HepG2 (cell line): ENCODE results near the gene CLEC18C. TPM values are rescaled to one million over a fixed set of nuclear protein-coding genes. Genes with fewer than 3 reads are reported as not detected.
A peak's percentile ranks its signal among the peaks of the same experiment; 100 is the strongest.

Experiments used
- ATF2 ChIP-seq: sonication (generic); formaldehyde crosslinking; IDR thresholded peaks from 2 replicates; pipeline ENCODE4 v1.4.0; 2020; ENCODE audit warnings: missing genetic modification reagents
- ETV5 ChIP-seq: IDR thresholded peaks from 2 replicates; pipeline ENCODE4 v1.6.1; 2018; ENCODE audit warnings: missing biosample characterization, missing genetic modification reagents, inconsistent platforms, borderline replicate concordance
- HDAC1 ChIP-seq: sonication (generic); formaldehyde crosslinking; IDR thresholded peaks from 2 replicates; pipeline ENCODE4 v1.5.1; 2020; ENCODE audit warnings: mild to moderate bottlenecking, missing genetic modification reagents
- HMGA1 ChIP-seq: sonication (generic); formaldehyde crosslinking; conservative IDR thresholded peaks from 2 replicates; pipeline ENCODE4 v1.4.0; 2020; ENCODE audit warnings: missing genetic modification reagents
- KMT2A ChIP-seq: sonication (generic); formaldehyde crosslinking; IDR thresholded peaks from 2 replicates; pipeline ENCODE4 v1.4.0; 2020; ENCODE audit warnings: missing genetic modification reagents
- ONECUT2 ChIP-seq: sonication (generic); formaldehyde crosslinking; IDR thresholded peaks from 2 replicates; pipeline ENCODE4 v1.4.0; 2020; ENCODE audit warnings: missing genetic modification reagents
- PAX8 ChIP-seq: sonication (generic); formaldehyde crosslinking; IDR thresholded peaks from 2 replicates; pipeline ENCODE4 v1.8.0; 2022; ENCODE audit warnings: mild to moderate bottlenecking, missing genetic modification reagents, borderline replicate concordance
- PHF21A ChIP-seq: sonication (generic); formaldehyde crosslinking; IDR thresholded peaks from 2 replicates; pipeline ENCODE4 v1.5.0; 2020; ENCODE audit warnings: mild to moderate bottlenecking, missing genetic modification reagents
- PLRG1 ChIP-seq: fragments of 450-650 bp; conservative IDR thresholded peaks from 2 replicates; pipeline ENCODE4 v1.6.1; 2016
- PRDM10 ChIP-seq: sonication (generic); formaldehyde crosslinking; IDR thresholded peaks from 2 replicates; pipeline ENCODE4 v1.4.0; 2020; ENCODE audit warnings: low read depth, missing genetic modification reagents
- RARA ChIP-seq: IDR thresholded peaks from 2 replicates; pipeline ENCODE4 v1.6.1; 2016; ENCODE audit warnings: missing genetic modification reagents, missing compliant biosample characterization
- SCMH1 ChIP-seq: sonication (generic); formaldehyde crosslinking; IDR thresholded peaks from 2 replicates; pipeline ENCODE4 v1.9.0; 2021; ENCODE audit warnings: missing genetic modification reagents, mild to moderate bottlenecking, borderline replicate concordance
- TSC22D2 ChIP-seq: sonication (generic); formaldehyde crosslinking; IDR thresholded peaks from 2 replicates; pipeline ENCODE4 v1.5.1; 2020; ENCODE audit warnings: missing genetic modification reagents, mild to moderate bottlenecking, borderline replicate concordance
- YY1 ChIP-seq: IDR thresholded peaks from 2 replicates; pipeline ENCODE4 v1.6.1; 2011; ENCODE audit warnings: low read length, low read depth, moderate library complexity, mild to moderate bottlenecking; ENCODE audit not compliant: insufficient read depth, insufficient replicate concordance
- ZBTB2 ChIP-seq: sonication (generic); formaldehyde crosslinking; IDR thresholded peaks from 2 replicates; pipeline ENCODE4 v1.8.0; 2022; ENCODE audit warnings: low read depth, missing genetic modification reagents
- ZC3H13 ChIP-seq: sonication (generic); formaldehyde crosslinking; IDR thresholded peaks from 2 replicates; pipeline ENCODE4 v1.8.1; 2023; ENCODE audit warnings: mild to moderate bottlenecking, missing genetic modification reagents, moderate library complexity
- ZNF3 ChIP-seq: IDR thresholded peaks from 2 replicates; pipeline ENCODE4 v1.7.0; 2017; ENCODE audit warnings: inconsistent platforms
- ZNF563 ChIP-seq: sonication (generic); formaldehyde crosslinking; IDR thresholded peaks from 2 replicates; pipeline ENCODE4 v1.8.0; 2022; ENCODE audit warnings: mild to moderate bottlenecking, moderate library complexity, missing genetic modification reagents
- ZNF747 ChIP-seq: sonication (generic); formaldehyde crosslinking; IDR thresholded peaks from 2 replicates; pipeline ENCODE4 v1.8.1; 2023; ENCODE audit warnings: missing genetic modification reagents, mild to moderate bottlenecking, borderline replicate concordance
- polyA plus RNA-seq, 8 experiments: library from polyadenylated mRNA; depleted of rRNA in 3 of 8; stranded (reverse) in 7 of 8; unstranded in 1 of 8; fragments of >200 nt; fragmentation: Illumina TruSeq in 4 of 8; extraction: Trizol in 4 of 8; gene quantifications; 2 replicates each; pipeline versions ENCODE4 v1.2.1 to v1.2.3, GENCODE V29; 2011 to 2016; ENCODE audit warnings: low read depth in 4 of 8, missing spikeins in 1 of 8, mixed read lengths in 1 of 8; ENCODE audit not compliant: insufficient read depth in 1 of 8
- total RNA-seq, 5 experiments: library from RNA; depleted of rRNA; stranded (reverse); fragments of >200 nt; fragmentation: Illumina TruSeq; extraction: Trizol; gene quantifications; 2 replicates each; pipeline ENCODE4 v1.2.3, GENCODE V29; 2016; ENCODE audit warnings: low read depth in 1 of 5

Gene CLEC18C
- total and polyA plus RNA-seq, 2 of the 13 experiments (the other 11 are each of a cell fraction or from before 2014, with no cell fraction given) = 0.15 to 0.29 TPM

GRCh38 chr16:70152578-70153302 lies 20.8 kb upstream of the CLEC18C start (continued):
- TF ChIP-seq ATF2 (CRISPR knock-in tag) = peak; percentile 54; the same call in 1 of the 2 replicates
- TF ChIP-seq KMT2A (CRISPR knock-in tag) = 0 out of 2 replicates have a peak, but pooled peaks have one; percentile 48
- TF ChIP-seq YY1 = no peak
- no peak; the same call in 1 of the 2 replicates for TF ChIP-seq TSC22D2 (CRISPR knock-in tag)
- TF ChIP-seq ZC3H13 (CRISPR knock-in tag) = no peak
- TF ChIP-seq HMGA1 = no peak
- TF ChIP-seq ZNF563 (CRISPR knock-in tag) = no peak
- no peak for TF ChIP-seq PLRG1
- no peak for TF ChIP-seq SCMH1 (CRISPR knock-in tag)
- peak; percentile 67; the same call in 1 of the 2 replicates for TF ChIP-seq ZBTB2 (CRISPR knock-in tag)
- TF ChIP-seq PAX8 (CRISPR knock-in tag) = no peak
- TF ChIP-seq PHF21A (CRISPR knock-in tag) = peak; percentile 64
- peak; percentile 76 for TF ChIP-seq HDAC1
- no peak for TF ChIP-seq ZNF747 (CRISPR knock-in tag)
- TF ChIP-seq PRDM10 (CRISPR knock-in tag) = 0 out of 2 replicates have a peak, but pooled peaks have one; percentile 31
- no peak for TF ChIP-seq RARA (CRISPR knock-in tag)
- TF ChIP-seq ETV5 (CRISPR knock-in tag) = no peak
- TF ChIP-seq ONECUT2 (CRISPR knock-in tag) = no peak
- TF ChIP-seq ZNF3 (CRISPR knock-in tag) = peak; percentile 74; the same call in 1 of the 2 replicates
